ENCODE results near the gene TYW5. TPM values are rescaled to one million over a fixed set of nuclear protein-coding genes. Genes with fewer than 3 reads are reported as not detected.

The TYW5 gene
- polyA plus RNA-seq, 4 donors, result 12.9 to 15.8 (median 14.0) TPM

- DNase-seq (ENCODE audit: low read depth in 4 of 4, low spot score in 3 of 4), result no peak
Measured at GRCh38 chr2:199975273-199975895, 20.1 kb upstream of the TYW5 start.

DNA sequence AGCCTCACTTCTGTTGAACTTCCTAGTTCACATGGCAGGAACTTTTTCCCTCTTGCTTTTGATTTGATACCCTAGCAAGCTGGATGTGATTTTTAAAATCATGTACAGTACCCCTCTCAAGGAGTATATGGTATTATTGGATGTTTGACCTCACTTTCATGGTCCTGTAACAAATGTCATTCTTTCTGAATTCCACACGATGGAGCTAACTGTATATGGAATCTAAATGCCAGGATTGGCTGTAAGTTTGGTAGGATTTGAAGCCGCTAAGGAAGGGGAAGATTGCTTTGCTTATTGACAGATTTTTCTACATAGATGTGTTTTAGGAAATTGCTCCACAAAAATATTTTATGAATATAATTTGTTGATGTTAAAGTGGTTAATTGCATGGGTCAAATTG lies 18.4 kb upstream of the TYW5 start:
- no peak for DNase-seq (ENCODE audit: low read depth in 4 of 4, low spot score in 3 of 4)

GRCh38 chr2:199972088-199972626 lies 16.9 kb upstream of the TYW5 start:
- no peak for DNase-seq (ENCODE audit: low read depth in 4 of 4, low spot score in 3 of 4)

- no peak for DNase-seq (ENCODE audit: low read depth in 4 of 4, low spot score in 3 of 4)
Measured at GRCh38 chr2:199968126-199968525, 12.8 kb upstream of the TYW5 start.

GRCh38 chr2:199966976-199967375 lies 11.7 kb upstream of the TYW5 start:
- no peak for DNase-seq (ENCODE audit: low read depth in 4 of 4, low spot score in 3 of 4)

GRCh38 chr2:199966405-199966804 lies 11.1 kb upstream of the TYW5 start:
- DNase-seq (ENCODE audit: low read depth in 4 of 4, low spot score in 3 of 4), result no peak

DNA sequence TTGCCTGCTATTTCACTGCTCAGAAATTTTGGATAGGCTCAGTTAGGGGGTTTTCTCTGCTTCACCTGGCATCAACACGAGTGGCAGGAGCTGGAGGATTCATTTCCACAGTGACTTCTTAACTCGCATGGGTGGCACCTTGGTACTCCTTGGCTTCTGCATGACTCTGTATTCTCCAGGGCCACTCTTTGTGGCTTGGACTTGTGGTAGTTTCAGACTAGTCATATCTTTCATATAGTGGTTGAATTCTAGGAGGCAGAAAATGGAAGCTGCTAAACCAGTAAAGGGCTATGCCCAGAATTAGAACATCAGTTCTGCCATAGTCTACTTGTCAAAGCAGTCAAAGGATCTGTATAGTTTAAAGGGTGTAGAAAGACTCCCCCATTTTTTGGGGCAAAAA lies 6.9 kb upstream of the TYW5 start:
- no peak for DNase-seq (ENCODE audit: low read depth in 4 of 4, low spot score in 3 of 4)

DNA sequence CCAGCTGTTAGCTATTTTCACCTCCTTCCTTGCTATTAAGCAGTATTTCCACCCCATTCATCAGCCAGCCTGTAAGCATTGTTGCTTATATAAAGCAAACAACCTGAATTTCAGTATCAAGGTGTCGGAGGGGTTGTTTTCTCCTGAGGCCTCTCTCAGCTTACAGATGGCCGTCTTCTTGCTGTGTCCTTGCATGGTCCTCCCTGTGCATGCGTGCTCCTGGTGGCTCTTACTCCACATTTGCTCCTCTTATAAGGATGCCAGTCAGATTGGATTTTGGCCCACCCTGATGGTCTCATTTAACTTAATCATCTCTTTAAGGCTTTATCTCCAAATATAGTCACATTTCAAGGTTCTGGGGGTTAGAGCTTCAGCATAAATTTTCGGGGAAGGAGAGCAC lies 2.7 kb upstream of the TYW5 start:
- DNase-seq (ENCODE audit: low read depth in 4 of 4, low spot score in 3 of 4), result no peak

DNA sequence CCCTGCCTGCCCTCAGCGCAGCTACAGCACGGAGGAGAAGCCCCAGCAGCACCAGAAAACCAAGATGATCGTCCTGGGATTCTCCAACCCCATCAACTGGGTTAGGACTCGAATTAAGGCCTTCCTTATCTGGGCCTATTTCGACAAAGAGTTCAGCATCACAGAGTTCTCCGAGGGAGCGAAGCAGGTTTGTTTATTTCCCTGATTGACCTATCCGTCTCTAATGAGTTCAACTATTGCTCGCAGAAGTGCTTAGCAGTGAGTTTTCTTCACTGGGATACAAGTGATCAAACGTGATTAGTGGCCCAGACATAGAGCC lies 730 bp upstream of the TYW5 start:
- DNase-seq (ENCODE audit: low read depth in 4 of 4, low spot score in 3 of 4), result peak in 2 of 4 donors; percentile 5 to 12

DNA sequence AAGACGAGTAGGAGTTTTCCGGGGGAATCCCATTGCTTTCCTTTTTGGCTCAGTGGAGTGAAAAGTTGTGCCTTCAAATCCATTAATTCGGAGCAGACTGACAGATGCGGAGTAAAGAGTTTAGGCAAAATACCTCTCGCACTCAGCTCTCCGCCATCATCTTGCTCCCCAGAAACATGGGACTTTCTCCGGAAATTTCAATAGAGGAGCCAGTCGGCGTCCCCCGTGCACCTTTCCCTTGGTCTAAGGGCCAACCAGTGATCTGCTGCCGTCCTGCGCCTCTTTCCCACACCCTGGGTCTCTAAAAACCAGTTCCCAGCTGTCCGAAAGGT lies 318 bp downstream of the TYW5 start:
- peak in 1 of 4 donors; percentile 12 for DNase-seq (ENCODE audit: low read depth in 4 of 4, low spot score in 3 of 4)

DNA sequence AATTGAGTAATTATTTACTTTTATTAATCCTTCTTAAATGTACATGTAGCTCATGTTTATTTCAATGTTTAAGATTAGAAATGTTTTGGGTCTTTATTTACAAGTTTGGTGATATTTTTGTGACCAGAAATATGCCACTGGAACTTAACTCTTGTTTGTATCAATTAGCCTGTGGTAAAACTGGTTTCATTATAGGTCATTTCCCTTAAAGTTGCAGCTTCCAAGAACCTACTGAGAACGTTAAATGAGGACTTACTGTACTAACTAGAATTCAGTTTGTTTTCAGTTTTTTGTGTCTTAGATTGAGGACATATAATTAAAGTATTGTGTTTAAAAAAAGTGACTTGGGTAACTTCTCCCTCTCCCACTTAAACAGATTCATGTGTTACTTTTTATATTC lies 4.3 kb downstream of the TYW5 start:
- no peak for DNase-seq (ENCODE audit: low read depth in 4 of 4, low spot score in 3 of 4)

GRCh38 chr2:199950396-199950795 lies 4.9 kb downstream of the TYW5 start:
- no peak for DNase-seq (ENCODE audit: low read depth in 4 of 4, low spot score in 3 of 4)

DNA sequence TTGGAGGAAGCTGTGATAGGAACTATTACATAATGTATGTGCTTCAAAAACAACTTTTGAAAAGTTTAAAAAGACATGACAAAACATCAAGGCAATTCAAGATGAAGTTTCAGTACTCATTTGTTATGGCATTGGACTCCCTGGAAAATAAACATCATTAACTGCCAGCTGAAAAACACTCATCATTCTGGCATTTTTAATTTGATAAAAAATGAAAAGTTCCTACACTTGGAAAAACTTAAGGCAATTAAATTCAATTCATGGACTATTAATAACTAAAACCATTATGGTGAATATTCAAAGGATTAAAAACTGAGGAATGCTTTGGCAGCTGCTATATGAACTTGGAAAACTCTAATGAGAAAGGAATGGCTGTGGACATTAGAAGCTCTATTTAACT lies 8.5 kb downstream of the TYW5 start:
- DNase-seq (ENCODE audit: low read depth in 4 of 4, low spot score in 3 of 4), result no peak

DNA sequence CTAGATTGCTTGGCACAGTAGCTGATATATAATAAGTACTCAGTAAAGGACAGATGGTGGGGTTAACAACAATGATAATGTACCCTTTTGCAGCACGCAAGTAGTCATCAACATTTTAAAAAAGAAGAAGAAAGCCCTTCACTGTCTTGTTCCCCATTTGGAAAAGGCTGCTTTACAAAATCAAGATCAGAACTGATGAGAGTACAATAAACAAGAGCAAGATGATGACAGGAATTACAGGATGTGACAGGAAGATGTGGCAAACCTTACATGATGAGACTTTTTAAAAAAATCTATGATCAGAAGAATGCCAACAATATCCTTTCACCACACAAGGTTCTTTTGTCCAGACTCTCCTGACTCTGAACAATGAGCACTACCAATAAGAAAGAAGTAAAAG lies 9.1 kb downstream of the TYW5 start:
- DNase-seq (ENCODE audit: low read depth in 4 of 4, low spot score in 3 of 4), result no peak

- no peak for DNase-seq (ENCODE audit: low read depth in 4 of 4, low spot score in 3 of 4)
Measured at GRCh38 chr2:199943373-199943772, 11.9 kb downstream of the TYW5 start.

GRCh38 chr2:199940373-199940772 lies 14.9 kb downstream of the TYW5 start:
- no peak for DNase-seq (ENCODE audit: low read depth in 4 of 4, low spot score in 3 of 4)

- no peak for DNase-seq (ENCODE audit: low read depth in 4 of 4, low spot score in 3 of 4)
Measured at GRCh38 chr2:199936554-199936953, 18.7 kb downstream of the TYW5 start.

DNA sequence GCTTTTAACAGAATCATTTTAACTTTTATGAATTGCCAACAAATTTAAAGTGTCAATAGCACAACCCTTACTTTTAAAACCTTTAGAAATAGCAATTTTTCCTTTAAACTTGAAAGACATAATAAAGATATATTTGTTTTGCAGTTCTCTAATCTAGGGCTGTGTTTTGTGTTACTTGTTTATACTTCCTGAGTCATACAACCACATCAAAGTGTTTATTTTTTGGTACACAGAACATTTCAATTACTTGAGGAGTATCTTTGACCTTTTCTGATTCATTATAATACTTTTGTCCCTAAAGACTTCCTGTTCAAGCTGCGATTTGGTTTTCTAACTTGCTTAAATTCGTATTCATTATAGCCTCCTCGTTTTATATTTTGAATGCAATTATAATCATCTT lies 21.8 kb downstream of the TYW5 start:
- DNase-seq (ENCODE audit: low read depth in 4 of 4, low spot score in 3 of 4), result no peak

DNA sequence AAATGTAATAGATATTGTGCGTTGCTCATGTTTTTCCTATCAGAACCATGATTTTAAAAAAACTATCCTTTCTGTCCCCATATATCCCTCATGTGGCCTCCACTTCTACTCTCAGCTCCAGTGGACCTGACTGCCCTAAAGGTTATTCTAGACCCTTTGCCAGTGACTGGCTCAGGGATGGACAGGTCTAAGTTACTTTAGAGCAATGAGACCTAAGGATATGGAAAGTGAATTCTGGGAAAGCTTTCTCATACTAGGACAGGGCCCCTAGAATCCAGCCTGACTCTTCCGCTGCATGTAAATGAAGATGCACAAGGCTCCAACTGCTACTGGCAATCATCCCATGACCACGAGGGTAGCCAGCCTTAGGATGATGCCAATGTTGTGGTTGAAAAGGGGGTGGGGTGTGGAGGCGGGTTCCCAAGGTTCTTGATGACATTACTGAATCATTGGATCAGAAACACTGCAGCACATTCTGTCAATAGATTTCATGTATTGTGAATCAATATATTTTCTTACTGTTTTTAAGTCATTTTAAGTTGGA lies 22.9 kb downstream of the TYW5 start:
- no peak for DNase-seq (ENCODE audit: low read depth in 4 of 4, low spot score in 3 of 4)

DNA sequence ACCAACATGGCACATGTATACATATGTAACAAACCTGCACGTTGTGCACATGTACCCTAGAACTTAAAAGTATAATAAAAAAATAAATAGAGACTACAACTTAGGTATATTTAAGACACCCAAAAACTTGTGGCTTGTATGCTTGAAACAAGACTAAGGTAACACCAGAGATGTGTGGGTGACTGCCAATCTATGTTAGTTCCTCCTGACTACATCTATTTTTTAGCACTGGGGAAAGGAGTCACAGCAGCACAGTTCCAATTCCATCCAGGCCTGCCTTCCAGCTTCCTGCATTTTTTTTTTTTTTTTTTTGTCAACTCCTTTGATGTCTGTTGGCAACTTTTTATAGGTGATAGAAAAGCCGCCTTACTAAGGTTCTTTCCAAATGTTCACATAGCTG lies 26.0 kb downstream of the TYW5 start:
- DNase-seq (ENCODE audit: low read depth in 4 of 4, low spot score in 3 of 4), result no peak

- DNase-seq (ENCODE audit: low read depth in 4 of 4, low spot score in 3 of 4), result no peak
Measured at GRCh38 chr2:199928626-199929025, 26.7 kb downstream of the TYW5 start.

- DNase-seq (ENCODE audit: low read depth in 4 of 4, low spot score in 3 of 4), result no peak
Measured at GRCh38 chr2:199928226-199928625, 27.1 kb downstream of the TYW5 start.

DNA sequence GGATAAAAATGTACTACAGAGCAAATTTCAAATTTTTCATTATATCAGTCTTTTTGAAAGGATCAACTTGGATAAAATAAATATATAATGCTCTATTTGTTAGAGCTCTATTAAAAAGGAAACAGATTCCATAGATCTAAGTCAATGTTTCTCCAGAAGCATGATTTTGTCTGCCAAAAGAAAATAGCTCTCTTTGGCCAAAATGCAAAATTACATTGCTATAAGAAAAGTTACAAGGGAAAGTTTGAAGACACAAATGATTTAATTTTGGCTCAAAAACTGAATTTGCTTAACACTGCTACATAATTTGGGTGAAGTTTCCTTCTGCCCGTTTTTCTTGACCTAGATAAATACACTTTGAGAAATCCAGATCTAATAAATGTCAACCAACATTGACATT lies 28.5 kb downstream of the TYW5 start:
- no peak for DNase-seq (ENCODE audit: low read depth in 4 of 4, low spot score in 3 of 4)

Measured in right renal pelvis (tissue), 4 donors.